HG02973 (cell line): Measurements from ENCODE around the gene ARL8A.
"Not testable (repeated sequence)": the region's sequence is repeated elsewhere in the genome, so short reads cannot be mapped to it uniquely, and the experiment has no call there.

Source experiments
- ATAC-seq: cut with Tn5 transposase; IDR thresholded peaks from one replicate; pipeline ENCODE4 v1.9.1; 2021; ENCODE audit warnings: moderate library complexity; ENCODE audit not compliant: unreplicated experiment

The ARL8A gene

GRCh38 chr1:202144402-202145067 is at the start of gene ARL8A:
Gene ARL8A (minus strand): TSS chr1:202144737. CDS start chr1:202144572, 165 bp downstream.
- peak; percentile 56 for ATAC-seq

DNA sequence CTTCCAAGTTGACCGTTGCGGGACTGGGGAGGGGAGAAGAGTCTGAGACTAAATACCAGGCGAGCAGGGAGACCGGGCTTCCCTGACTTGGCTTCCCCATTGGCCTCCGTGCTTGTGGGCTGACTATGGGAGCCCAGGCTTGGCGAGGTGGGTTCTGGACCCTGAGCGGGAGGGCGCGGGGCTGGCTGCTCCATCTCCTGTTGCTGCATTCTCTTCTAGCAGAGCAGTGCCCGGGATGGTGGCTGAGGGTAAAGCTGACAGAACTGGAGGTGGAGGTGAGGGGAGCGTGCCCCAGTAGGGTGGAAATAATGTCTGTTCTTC is 49.8 kb upstream of the ARL8A start:
- no peak for ATAC-seq

- ATAC-seq: no peak
Observed at GRCh38 chr1:202193614-202194327, 49.2 kb upstream of the ARL8A start, which contains the start of gene LGR6. Gene LGR6 (plus strand): TSS chr1:202193799. CDS start chr1:202193990, 191 bp downstream.

- no peak for ATAC-seq
Observed at GRCh38 chr1:202192770-202193613, 48.5 kb upstream of the ARL8A start.

- ATAC-seq: not testable (repeated sequence)
Observed at GRCh38 chr1:202191391-202191790, 46.9 kb upstream of the ARL8A start.

GRCh38 chr1:202189918-202190715 is 45.6 kb upstream of the ARL8A start:
- ATAC-seq: no peak

DNA sequence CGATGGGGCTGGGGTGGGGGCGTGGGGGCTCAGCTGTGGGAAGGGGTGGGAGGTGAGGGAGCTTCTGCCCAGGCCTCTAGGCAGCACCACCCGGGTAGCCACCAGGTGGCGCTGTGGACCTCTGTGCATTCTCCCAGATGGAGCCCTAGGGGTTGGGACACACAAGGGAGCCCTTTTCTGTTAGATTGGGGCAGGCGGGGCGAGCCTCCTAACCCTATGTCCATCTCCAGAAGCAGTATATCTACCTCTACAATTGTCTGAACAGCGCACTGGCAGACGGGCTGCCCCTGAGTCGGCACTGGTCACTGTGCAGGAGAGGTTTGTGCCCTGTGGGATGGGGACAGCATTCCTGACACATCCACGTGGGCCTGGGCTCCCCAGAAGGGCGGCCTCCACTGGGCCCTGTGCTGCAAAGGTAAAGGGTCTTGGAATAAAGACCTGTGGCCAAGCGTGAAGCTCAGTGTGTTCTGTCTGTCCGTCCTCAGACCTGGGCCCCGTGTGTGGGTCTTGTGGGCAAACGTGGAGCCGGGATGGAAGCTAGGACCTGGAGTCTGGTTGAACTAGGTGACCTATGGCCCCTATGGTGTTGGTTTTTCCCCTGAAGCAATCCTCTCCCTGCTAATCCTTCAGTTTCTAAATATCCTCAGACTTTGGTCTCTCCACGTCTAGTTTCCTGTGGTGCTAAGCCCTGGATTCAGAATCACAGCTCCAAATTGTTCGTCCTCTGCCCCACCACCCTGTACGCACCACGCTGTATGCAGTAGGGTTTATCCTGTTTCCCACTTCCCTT is 44.7 kb upstream of the ARL8A start:
- no peak for ATAC-seq

GRCh38 chr1:202187697-202188407 is 43.3 kb upstream of the ARL8A start:
- no peak for ATAC-seq

DNA sequence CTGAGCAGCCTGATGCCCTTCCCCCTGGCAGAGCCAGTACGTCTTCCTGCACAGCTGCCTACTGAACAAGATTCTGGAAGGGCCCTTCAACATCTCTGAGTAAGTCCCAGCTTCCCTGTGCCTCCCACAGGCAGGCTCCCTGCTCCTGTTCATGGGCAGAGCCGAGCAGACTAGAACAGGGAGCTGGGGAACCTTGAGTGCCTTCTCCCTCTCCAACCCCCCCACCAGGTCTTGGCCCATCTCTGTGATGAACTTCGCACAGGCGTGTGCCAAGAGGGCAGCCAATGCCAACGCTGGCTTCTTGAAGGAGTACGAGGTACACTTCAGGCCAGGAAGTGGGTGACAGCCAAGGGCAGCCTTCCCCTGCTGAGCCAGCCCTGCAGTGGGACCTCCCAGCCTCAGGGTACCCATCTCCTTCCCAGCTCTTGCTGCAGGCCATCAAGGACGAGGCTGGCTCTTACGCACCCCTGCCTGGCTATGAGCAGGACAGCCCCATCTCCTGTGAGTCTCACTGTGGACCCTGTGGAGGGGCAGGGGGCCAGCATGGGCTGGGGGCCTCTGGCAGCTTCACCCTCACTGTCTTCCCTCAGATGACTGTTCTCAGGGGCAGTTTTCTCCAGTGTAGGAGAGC is 42.6 kb upstream of the ARL8A start:
- ATAC-seq: no peak

DNA sequence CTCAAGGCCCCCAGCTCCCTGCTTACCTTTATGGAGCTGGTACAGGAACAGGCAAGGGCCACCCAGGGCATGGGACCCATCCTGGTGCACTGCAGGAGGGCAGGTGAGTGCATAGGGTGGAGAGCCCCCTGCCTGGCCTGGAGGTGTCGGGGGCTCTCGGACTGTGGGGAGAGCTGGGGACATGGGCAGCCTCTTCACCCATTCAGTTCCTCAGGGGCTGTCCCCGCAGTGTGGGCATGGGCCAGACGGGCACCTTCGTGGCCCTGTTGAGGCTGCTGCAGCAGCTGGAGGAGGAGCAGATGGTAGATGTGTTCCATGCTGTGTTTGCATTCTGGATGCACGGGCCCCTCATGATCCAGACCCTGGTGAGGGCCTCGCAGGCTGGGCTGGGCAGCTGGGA is 41.8 kb upstream of the ARL8A start:
- no peak for ATAC-seq

DNA sequence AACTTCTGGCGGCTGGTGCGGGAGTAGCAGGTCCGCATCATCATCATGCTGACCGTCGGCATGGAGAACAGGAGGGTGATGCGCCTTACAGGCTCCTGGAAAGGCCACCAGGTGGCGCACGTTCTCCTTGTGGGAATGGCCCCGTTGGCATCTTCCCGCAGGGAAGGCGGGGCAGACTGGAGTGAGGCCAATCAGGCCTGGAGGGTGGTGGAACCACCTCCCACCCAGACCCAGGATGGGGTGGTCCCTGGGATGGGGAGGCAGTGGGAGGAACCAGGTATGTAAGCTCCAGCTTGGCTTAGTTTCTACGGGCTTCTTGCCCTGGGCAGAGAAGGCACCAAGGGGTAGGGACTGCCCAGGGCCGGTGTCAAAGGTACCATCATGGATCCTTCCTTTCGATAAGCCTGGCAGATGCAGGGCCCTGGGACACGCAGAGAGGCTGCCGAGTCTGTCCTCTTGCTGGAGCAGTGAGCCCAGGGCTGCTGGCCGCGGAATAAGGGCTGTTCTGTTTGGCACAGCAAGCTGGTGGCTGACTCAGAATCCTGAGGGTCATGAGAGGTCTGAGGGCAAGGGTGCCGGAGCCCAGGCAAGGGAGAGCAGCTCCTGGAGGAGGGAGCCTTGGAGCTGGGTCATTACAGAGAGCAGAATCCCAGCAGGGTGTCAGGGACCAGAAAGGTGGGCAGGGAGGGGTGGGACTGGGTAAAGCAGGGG is 40.4 kb upstream of the ARL8A start:
- ATAC-seq: no peak

GRCh38 chr1:202182040-202182877 is 37.7 kb upstream of the ARL8A start:
- no peak for ATAC-seq

DNA sequence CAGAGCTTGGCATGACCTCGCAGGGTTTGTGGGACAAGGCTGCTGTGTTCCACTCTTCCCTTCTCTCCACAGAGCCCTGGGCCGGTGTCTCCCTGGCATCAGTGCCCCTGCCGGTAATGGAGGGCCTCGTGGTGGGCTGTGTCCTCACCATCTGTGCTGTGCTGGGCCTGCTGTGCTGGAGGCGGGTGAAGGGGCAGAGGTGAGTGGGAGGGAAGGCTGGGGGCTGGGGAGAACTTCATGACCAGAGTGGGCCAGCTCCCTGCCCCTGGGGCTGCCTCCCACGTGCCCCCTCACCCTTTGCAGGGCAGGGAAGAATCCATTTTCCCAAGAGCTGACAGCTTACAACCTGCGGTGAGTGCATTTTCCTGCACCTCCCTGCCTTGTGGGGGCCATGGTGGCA is 37.0 kb upstream of the ARL8A start:
- ATAC-seq: no peak

- not testable (repeated sequence) for ATAC-seq
Observed at GRCh38 chr1:202180751-202181139, 36.2 kb upstream of the ARL8A start.

DNA sequence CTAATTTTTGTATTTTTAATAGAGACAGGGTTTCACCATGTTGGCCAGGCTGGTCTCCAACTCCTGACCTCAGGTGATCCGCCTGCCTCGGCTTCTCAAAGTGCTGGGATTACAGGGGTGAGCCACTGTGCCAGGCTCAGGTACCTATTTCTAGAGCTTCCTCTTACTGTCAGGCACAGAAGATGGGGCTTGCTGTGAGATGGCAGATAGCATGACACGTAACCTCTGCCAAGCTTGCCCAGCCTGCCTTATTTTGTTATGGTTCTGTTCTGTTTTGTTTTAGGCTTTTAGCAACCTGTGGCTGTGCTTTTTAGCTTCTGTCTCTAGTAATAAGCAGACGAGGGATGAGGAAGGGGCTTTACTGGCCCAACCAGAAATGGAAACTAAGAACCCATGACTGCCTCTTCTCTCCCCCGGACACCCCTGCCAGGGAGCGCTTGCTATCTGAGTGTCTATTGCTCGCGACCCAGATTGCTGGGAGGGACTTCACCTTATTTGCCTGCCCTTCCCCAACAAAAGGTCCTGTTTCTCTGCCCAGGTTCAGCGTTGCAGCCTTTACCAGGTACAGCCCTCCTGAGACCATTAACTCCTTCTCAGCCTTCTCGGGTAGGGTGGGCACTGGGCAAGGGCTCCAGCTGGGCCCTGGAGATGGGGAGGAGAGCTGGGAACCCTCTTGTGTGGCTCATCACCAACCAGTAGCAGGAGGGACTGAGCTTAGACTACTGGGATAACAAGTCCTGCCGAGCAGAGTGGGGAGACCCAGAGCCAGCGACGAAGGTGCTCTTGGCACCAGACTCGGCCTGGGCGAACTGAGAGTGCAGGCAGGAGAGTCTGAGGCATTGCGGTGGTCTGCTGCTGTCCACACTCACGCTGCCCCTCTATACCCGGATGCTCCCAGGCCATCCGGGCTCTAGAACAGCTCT is 35.6 kb upstream of the ARL8A start:
- no peak for ATAC-seq
